NCI-H128 (cell line): ENCODE measurements around the gene SIT1.
A peak's percentile ranks its signal among the peaks of the same experiment; 100 is the strongest.

Experiments used
- DNase-seq: peaks from one replicate; lab custom pipeline; 2025; ENCODE audit not compliant: unreplicated experiment; lab: John Stamatoyannopoulos, UW

Gene SIT1

DNA sequence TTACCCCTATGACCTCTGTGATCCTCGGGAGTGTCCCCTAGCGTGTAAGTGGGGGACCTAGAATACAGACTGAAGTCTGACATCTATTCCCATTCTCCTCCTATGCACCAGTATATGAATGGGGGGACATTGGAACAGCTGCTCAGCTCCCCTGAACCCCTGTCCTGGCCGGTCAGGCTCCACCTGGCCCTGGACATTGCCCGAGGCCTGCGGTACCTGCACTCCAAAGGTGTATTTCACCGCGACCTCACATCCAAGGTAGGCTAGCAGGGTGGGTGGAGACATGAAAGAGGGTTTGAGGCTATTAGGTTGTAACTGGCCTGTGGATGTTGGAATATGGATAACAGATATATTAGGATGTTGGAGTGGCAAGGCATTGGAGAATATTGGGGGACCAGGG lies 44.0 kb downstream of the SIT1 start:
- no peak for DNase-seq

GRCh38 chr9:35606138-35606504 lies 44.6 kb downstream of the SIT1 start:
- no peak for DNase-seq

DNA sequence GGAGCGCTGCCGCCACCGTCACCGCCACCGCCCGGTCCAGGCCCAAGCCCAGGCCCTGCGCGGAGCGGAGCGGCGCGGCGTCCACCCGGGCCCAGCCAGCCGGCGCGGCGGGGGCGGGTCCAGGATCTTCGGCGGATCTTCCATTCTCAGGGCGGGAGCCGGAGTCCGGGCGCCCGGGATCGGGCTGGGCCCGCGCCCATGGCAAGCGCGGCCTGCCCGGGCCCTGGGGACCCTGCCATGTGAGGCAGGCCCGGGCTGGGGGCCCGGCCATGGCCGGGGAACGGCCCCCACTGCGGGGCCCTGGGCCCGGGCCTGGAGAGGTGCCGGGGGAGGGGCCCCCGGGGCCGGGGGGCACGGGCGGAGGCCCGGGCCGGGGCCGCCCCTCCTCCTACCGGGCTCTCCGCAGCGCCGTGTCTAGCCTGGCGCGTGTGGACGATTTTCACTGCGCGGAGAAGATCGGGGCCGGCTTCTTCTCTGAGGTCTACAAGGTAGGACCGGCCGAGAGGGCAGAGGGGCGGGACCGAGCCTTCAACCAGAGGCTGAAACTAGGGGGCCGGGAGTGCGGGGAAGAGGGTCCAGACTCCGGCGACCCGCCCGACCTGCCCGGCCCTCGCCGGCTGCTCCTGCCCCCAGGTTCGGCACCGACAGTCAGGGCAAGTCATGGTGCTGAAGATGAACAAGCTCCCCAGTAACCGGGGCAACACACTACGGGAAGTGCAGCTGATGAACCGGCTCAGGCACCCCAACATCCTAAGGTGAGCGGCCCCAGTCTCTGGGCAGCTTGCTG lies 45.2 kb downstream of the SIT1 start:
- DNase-seq = no peak

DNA sequence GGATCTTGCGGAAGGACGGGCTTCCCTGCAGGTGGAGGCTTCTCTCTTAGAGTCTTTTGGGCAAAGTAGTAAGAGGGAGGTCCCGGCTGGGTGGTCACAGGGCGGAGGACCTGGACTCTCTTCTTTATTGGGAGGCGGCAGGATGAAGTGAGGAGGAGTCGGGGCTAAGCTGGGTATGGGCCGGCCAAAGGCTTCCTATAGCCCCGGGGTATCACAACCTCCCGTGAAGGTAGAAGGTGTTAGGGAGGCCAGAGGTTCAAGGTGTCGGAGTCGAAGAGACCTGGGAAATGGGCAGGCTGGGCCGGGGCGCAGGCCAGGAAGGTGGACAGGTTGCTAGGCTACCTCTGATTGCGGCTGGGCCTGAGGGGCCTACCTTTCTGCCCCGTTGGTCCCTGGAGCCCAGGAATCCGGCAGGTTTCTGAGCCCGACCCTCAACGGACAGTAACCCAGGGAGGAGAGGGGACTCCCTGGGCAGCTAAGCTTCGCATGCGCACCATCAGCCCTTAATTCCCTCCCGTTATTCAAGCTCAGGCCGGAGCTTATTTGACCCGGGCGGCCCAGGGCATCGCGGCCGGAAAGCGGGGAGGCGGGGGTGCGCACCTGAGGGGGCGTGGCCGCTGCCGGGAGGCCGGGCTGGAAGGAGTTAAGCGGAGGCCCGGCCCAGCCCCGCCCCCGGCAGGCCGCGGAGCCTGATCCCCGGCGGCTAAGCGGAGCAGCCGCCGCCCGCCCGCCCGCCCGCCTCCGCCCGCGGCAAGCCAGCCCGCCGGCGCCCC lies 46.0 kb downstream of the SIT1 start, which contains the start of gene TESK1:
Gene TESK1 (plus strand): TSS at position 685 of the 773 bp plus-strand sequence. CDS start 358 bp downstream, outside the sequence.
- peak; percentile 42 for DNase-seq

- peak; percentile 99 for DNase-seq
These were observed 46.6 kb downstream of the SIT1 start for GRCh38 chr9:35603986-35604577.

DNA sequence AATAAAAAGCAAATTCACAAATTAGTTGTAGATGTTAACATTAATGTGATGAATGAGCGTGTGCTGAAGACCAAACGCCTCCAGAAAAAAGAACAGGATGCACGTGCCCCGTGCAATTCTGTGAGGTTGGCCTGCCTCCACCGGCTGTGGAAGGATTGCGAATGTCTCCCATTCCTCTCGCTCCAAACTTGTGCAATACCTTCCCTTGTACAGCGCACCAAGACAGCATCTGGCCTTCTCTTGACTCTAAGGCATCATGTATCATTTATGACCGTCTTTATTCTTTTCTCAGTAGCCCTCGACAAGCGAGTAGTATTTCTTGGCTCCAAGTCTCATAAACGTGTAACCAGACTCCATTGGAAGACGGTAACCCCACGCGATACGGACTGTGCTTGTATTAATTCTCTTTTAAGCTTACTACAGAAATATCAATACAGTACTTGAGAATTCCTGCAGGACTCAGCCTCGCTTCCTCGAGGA lies 47.2 kb downstream of the SIT1 start:
- DNase-seq = no peak

GRCh38 chr9:35599763-35600604 lies 50.7 kb downstream of the SIT1 start:
- no peak for DNase-seq
